ENCODE data around the gene CTPS2.

DNA sequence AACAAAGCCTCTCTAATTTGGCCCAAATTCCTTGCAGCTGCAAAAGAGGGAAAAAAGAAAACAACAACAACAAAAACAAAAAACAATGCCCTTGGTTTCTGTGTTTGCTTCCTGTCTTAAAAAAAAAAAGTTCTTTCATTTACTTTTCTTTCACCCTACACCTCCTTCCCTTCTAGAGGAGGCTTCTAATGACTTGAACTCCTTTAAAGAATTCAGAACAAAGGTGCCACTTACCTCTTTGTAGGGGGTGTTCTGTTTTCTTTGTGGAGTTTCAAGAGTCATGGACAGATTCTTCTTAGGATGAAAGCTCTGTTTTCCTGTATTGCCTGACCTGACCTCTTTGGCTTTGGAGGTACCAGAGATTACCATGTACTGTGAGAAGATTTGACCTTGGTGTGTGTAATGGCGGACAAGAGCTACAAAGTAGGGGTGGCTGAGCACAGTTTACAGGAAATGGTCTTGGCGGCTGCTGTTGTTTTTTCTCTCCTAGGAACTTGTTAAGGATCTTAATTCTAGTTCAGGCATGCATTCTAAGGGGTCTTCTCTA, 134.9 kb downstream of the CTPS2 start:
- TF ChIP-seq GATA2 (IDR thresholded peaks at IDR 0.05; ENCODE audit: insufficient read depth, insufficient read length, low read depth, low read length) (no peak), EZH2 (IDR thresholded peaks at IDR 0.05; ENCODE audit: borderline replicate concordance, low read depth, low read length, severe bottlenecking) (no peak)
- TF ChIP-seq, protein P1, sequence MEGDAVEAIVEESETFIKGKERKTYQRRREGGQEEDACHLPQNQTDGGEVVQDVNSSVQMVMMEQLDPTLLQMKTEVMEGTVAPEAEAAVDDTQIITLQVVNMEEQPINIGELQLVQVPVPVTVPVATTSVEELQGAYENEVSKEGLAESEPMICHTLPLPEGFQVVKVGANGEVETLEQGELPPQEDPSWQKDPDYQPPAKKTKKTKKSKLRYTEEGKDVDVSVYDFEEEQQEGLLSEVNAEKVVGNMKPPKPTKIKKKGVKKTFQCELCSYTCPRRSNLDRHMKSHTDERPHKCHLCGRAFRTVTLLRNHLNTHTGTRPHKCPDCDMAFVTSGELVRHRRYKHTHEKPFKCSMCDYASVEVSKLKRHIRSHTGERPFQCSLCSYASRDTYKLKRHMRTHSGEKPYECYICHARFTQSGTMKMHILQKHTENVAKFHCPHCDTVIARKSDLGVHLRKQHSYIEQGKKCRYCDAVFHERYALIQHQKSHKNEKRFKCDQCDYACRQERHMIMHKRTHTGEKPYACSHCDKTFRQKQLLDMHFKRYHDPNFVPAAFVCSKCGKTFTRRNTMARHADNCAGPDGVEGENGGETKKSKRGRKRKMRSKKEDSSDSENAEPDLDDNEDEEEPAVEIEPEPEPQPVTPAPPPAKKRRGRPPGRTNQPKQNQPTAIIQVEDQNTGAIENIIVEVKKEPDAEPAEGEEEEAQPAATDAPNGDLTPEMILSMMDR (IDR thresholded peaks at IDR 0.05; ENCODE audit: extremely low read depth in 1 of 2, insufficient read depth in 1 of 2, low read depth in 1 of 2, low read length in 2 of 2): no peak
- TF ChIP-seq, protein P2, sequence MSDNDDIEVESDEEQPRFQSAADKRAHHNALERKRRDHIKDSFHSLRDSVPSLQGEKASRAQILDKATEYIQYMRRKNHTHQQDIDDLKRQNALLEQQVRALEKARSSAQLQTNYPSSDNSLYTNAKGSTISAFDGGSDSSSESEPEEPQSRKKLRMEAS (IDR thresholded peaks at IDR 0.05; ENCODE audit: insufficient read depth, insufficient read length): no peak

Data from endothelial cell of umbilical vein (primary cell).